Measurements from ENCODE around the gene RAP1GDS1. TPM values are rescaled to one million over a fixed set of nuclear protein-coding genes. Genes with fewer than 3 reads are reported as not detected.

RAP1GDS1 gene
- total RNA-seq, 1 experiment from 2014 or later, result 27.9 TPM

DNA sequence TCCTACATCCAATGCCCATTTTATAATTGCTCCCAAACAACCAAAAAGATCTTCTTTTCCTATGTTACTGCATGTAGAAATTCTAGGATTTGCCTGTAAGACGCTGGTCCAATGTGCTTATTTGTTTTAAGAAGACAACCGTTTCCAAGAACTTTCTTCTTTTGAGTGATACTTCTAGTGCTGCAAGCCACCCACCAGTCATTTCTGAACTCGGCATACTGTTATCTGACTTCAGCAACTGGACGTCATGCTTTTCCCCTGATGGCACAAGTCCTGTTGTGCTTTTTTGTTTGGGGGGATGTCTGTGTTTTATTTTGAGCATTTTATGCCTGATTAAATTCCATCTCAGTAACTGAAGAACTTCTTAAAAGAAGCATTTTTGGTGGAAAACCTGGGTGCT, 16.0 kb upstream of the RAP1GDS1 start:
- Mint-ChIP-seq H3K27me3 (ENCODE audit: unreplicated experiment) (no peaks in the 10 kb centered on the region), H3K36me3 (ENCODE audit: insufficient read depth, unreplicated experiment) (no peaks in the 10 kb centered on the region), H3K4me3 (ENCODE audit: low read depth, unreplicated experiment) (no peak overlapping the region), H3K27ac (ENCODE audit: unreplicated experiment) (no peak overlapping the region), H3K9me3 (ENCODE audit: low read depth, unreplicated experiment) (no peaks in the 10 kb centered on the region), H3K4me1 (ENCODE audit: low read depth, unreplicated experiment) (no peaks in the 10 kb centered on the region)
- DNase-seq, result no peak
- BruUV-seq (replicated peaks), result no TSS peak
- CTCF ChIA-PET, result no interaction called here
- intact Hi-C loops (cut with micrococcal nuclease; ENCODE audit: unreplicated experiment), result no loop called here
- TF ChIP-seq, protein P1, sequence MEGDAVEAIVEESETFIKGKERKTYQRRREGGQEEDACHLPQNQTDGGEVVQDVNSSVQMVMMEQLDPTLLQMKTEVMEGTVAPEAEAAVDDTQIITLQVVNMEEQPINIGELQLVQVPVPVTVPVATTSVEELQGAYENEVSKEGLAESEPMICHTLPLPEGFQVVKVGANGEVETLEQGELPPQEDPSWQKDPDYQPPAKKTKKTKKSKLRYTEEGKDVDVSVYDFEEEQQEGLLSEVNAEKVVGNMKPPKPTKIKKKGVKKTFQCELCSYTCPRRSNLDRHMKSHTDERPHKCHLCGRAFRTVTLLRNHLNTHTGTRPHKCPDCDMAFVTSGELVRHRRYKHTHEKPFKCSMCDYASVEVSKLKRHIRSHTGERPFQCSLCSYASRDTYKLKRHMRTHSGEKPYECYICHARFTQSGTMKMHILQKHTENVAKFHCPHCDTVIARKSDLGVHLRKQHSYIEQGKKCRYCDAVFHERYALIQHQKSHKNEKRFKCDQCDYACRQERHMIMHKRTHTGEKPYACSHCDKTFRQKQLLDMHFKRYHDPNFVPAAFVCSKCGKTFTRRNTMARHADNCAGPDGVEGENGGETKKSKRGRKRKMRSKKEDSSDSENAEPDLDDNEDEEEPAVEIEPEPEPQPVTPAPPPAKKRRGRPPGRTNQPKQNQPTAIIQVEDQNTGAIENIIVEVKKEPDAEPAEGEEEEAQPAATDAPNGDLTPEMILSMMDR (IDR thresholded peaks at IDR 0.05; ENCODE audit: unreplicated experiment), result no peak

DNA sequence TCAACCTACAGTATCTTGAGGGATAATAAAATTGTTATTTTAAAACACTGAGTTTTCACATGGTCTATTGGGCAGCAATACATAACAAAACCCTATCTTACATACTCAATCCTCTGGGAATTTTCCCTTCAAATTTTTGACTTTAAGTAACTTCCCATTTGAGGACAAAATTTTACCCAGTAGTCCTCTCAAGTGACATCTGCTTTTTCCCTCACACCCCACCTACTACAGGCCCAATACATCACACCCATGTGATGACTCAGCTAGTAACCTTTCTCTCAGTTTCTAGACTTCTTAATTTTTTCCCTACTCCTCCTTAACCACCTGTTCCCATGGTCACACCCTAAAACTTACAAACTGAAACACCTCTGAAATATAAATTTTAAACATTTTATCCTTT, 12.2 kb upstream of the RAP1GDS1 start:
- no peaks in the 10 kb centered on the region for H3K9me3 Mint-ChIP-seq (ENCODE audit: low read depth, unreplicated experiment)
- intact Hi-C loops (cut with micrococcal nuclease; ENCODE audit: unreplicated experiment), result no loop called here
- TF ChIP-seq, protein P1 (IDR thresholded peaks at IDR 0.05; ENCODE audit: unreplicated experiment), result no peak
- BruUV-seq (replicated peaks), result no TSS peak
- no peaks in the 10 kb centered on the region for H3K4me1 Mint-ChIP-seq (ENCODE audit: low read depth, unreplicated experiment)
- no peak for DNase-seq
- H3K27me3 Mint-ChIP-seq (ENCODE audit: unreplicated experiment), result no peaks in the 10 kb centered on the region
- H3K36me3 Mint-ChIP-seq (ENCODE audit: insufficient read depth, unreplicated experiment), result no peaks in the 10 kb centered on the region
- CTCF ChIA-PET, result interaction anchor here (0.7 kb wide), 1 partner anchor 1027 kb away, joined by 3 read pairs; no protein-coding TSS in a partner anchor
- H3K4me3 Mint-ChIP-seq (ENCODE audit: low read depth, unreplicated experiment), result no peak overlapping the region
- H3K27ac Mint-ChIP-seq (ENCODE audit: unreplicated experiment), result no peak overlapping the region

DNA sequence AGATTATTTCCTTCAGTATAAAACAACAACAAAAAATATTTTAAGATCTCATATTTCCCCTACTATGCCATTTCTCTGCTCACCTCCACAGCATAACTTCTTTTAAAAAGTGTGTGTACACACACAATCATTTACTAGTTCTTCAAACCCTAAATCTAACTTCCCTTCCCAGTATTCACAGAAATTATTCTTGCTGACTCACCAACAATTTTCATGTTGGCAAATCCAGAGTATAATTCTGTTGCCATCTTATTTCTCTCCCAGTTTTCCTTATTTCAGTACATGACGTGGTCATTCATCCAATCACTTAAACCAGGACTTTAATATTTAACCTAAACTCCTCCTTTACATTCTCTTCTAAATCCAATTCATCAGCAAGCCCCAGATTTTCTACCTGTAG, 11.4 kb upstream of the RAP1GDS1 start:
- CTCF ChIA-PET, result no interaction called here
- no TSS peak for BruUV-seq (replicated peaks)
- TF ChIP-seq, protein P1 (IDR thresholded peaks at IDR 0.05; ENCODE audit: unreplicated experiment), result no peak
- Mint-ChIP-seq H3K27ac (ENCODE audit: unreplicated experiment) (no peak overlapping the region), H3K36me3 (ENCODE audit: insufficient read depth, unreplicated experiment) (no peaks in the 10 kb centered on the region), H3K27me3 (ENCODE audit: unreplicated experiment) (no peaks in the 10 kb centered on the region), H3K9me3 (ENCODE audit: low read depth, unreplicated experiment) (no peaks in the 10 kb centered on the region), H3K4me1 (ENCODE audit: low read depth, unreplicated experiment) (no peaks in the 10 kb centered on the region), H3K4me3 (ENCODE audit: low read depth, unreplicated experiment) (no peak overlapping the region)
- intact Hi-C loops (cut with micrococcal nuclease; ENCODE audit: unreplicated experiment), result no loop called here
- DNase-seq, result no peak

DNA sequence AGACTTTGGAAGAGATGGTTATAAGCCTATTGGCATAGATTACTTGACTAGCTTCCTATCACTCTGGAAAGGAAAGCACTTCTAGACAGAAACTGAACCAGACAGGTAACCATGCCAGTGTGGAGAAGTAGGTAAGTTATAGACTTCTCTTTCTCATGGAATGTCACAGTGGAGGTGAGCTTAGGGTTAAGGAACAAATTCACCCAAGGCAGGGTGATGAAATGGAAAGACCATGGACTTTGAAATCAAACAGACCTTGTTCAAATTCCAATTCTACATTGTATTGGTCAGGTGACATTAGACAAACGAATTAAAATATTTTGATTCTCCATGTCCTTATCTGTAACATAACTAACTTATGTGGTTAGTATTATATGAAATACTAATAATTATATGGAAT, 7.7 kb upstream of the RAP1GDS1 start:
- no TSS peak for BruUV-seq (replicated peaks)
- no peak for DNase-seq
- Mint-ChIP-seq H3K36me3 (ENCODE audit: insufficient read depth, unreplicated experiment) (no peaks in the 10 kb centered on the region), H3K27me3 (ENCODE audit: unreplicated experiment) (no peaks in the 10 kb centered on the region), H3K9me3 (ENCODE audit: low read depth, unreplicated experiment) (no peaks in the 10 kb centered on the region), H3K4me1 (ENCODE audit: low read depth, unreplicated experiment) (no peaks in the 10 kb centered on the region), H3K4me3 (ENCODE audit: low read depth, unreplicated experiment) (no peak overlapping the region), H3K27ac (ENCODE audit: unreplicated experiment) (no peak overlapping the region)
- TF ChIP-seq, protein P1 (IDR thresholded peaks at IDR 0.05; ENCODE audit: unreplicated experiment), result no peak
- intact Hi-C loops (cut with micrococcal nuclease; ENCODE audit: unreplicated experiment), result no loop called here
- CTCF ChIA-PET, result no interaction called here
